Stimulated activated CD8-positive, alpha-beta memory T cell treated with anti-CD3 and anti-CD28 coated beads, Interleukin-2, amount 100 ng/mL, for 48 hours (primary cell): ENCODE measurements around the gene THAP7.

Experiments
- DNase-seq, 2 donors: peaks; one replicate each; pipeline ENCODE4 v3.0.0-alpha.2; 2020; ENCODE audit warnings: low read depth in 2 of 2

Gene THAP7

GRCh38 chr22:20964090-20964798 is 37.7 kb downstream of the THAP7 start:
- no peak for DNase-seq

GRCh38 chr22:20963201-20964052 is 38.5 kb downstream of the THAP7 start:
- DNase-seq, result no peak

GRCh38 chr22:20962491-20962945 is 39.4 kb downstream of the THAP7 start:
- DNase-seq, result no peak

- DNase-seq, result no peak
Observed at GRCh38 chr22:20960609-20961008, 41.3 kb downstream of the THAP7 start.

- DNase-seq, result no peak
Observed at GRCh38 chr22:20959578-20960461, 42.1 kb downstream of the THAP7 start.

- DNase-seq, result no peak
Observed at GRCh38 chr22:20957683-20958431, 44.1 kb downstream of the THAP7 start.

- DNase-seq, result no peak
Observed at GRCh38 chr22:20957102-20957682, 44.7 kb downstream of the THAP7 start.

- DNase-seq, result no peak
Observed at GRCh38 chr22:20956258-20957101, 45.4 kb downstream of the THAP7 start.

- no peak for DNase-seq
Observed at GRCh38 chr22:20955548-20955947, 46.4 kb downstream of the THAP7 start.

GRCh38 chr22:20953668-20954500 is 48.0 kb downstream of the THAP7 start:
- DNase-seq, result no peak

GRCh38 chr22:20953342-20953608 is 48.6 kb downstream of the THAP7 start:
- DNase-seq, result no peak

- no peak for DNase-seq
Observed at GRCh38 chr22:20952544-20953341, 49.2 kb downstream of the THAP7 start.

GRCh38 chr22:20951932-20952380 is 50.0 kb downstream of the THAP7 start:
- DNase-seq, result no peak

GRCh38 chr22:20951151-20951931 is 50.6 kb downstream of the THAP7 start:
- DNase-seq, result no peak

GRCh38 chr22:20949698-20950183 is 52.2 kb downstream of the THAP7 start:
- no peak for DNase-seq
